AG09309 (cell line): ENCODE data around the gene CCDC87.

ENCODE experiments used
- DNase-seq: peaks from one replicate; pipeline ENCODE4 v3.0.0-alpha.2; 2010; ENCODE audit warnings: low read depth
- H3K4me3 ChIP-seq: 2 replicates; pipeline ENCODE4 v1.5.1; 2011; ENCODE audit warnings: mild to moderate bottlenecking, low read depth, low read length, moderate library complexity; ENCODE audit not compliant: control insufficient read depth
- CTCF ChIP-seq: IDR thresholded peaks from 2 replicates; pipeline ENCODE4 v1.5.1; 2011; ENCODE audit warnings: mild to moderate bottlenecking, low read depth, low read length, inconsistent platforms; ENCODE audit not compliant: insufficient read depth, control insufficient read depth; ENCODE audit errors: missing control alignments

The CCDC87 gene

GRCh38 chr11:66604155-66604554 lies 11.3 kb upstream of the CCDC87 start:
- no peak overlapping the region for H3K4me3 ChIP-seq
- TF ChIP-seq CTCF = no peak
- no peak for DNase-seq

GRCh38 chr11:66603072-66603471 lies 10.2 kb upstream of the CCDC87 start:
- DNase-seq = no peak

GRCh38 chr11:66600631-66601233 lies 7.9 kb upstream of the CCDC87 start:
- no peak for TF ChIP-seq CTCF
- no peak for DNase-seq
- H3K4me3 ChIP-seq = no peak overlapping the region

More at GRCh38 chr11:66603072-66603471, 10.2 kb upstream of the CCDC87 start:
- TF ChIP-seq CTCF = no peak
- no peak overlapping the region for H3K4me3 ChIP-seq

- no peak overlapping the region for H3K4me3 ChIP-seq
- DNase-seq = no peak
- TF ChIP-seq CTCF = no peak
These were observed 7.4 kb upstream of the CCDC87 start for GRCh38 chr11:66600219-66600618.

GRCh38 chr11:66598993-66599392 lies 6.1 kb upstream of the CCDC87 start:
- H3K4me3 ChIP-seq = no peak overlapping the region
- DNase-seq = no peak
- no peak for TF ChIP-seq CTCF

GRCh38 chr11:66595245-66595904 lies 2.5 kb upstream of the CCDC87 start:
- DNase-seq = no peak
- no peak overlapping the region for H3K4me3 ChIP-seq
- no peak for TF ChIP-seq CTCF
